ENCODE results near the gene PEX7. TPM values are rescaled to one million over a fixed set of nuclear protein-coding genes. Genes with fewer than 3 reads are reported as not detected.

PEX7 gene
- total and polyA plus RNA-seq, 2 of the 8 experiments (the other 6 are each of a cell fraction or from before 2014, with no cell fraction given) = 6.4 to 11.0 TPM

GRCh38 chr6:136823128-136823660, 802 bp downstream of the PEX7 start (continued):
- TF ChIP-seq RNF2 (IDR thresholded peaks at IDR 0.05; ENCODE audit: borderline replicate concordance, low read depth, low read length, missing control alignments, poor library complexity, severe bottlenecking) (no peak), JUND (IDR thresholded peaks at IDR 0.05; ENCODE audit: low read length) (no peak), SIRT6 (IDR thresholded peaks at IDR 0.05; ENCODE audit: low read length) (no peak), POLR2AphosphoS5 (IDR thresholded peaks at IDR 0.05; ENCODE audit: low read depth, low read length) (no peak), TCF12 (IDR thresholded peaks at IDR 0.05; ENCODE audit: low read depth, low read length) (no peak), BCL11A (IDR thresholded peaks at IDR 0.05; ENCODE audit: low read depth in 2 of 2, low read length in 2 of 2) (no peak)

Measured in H1 (cell line).